Renal cortex interstitium (tissue), 11 donors: ENCODE measurements around the gene RABGAP1L. TPM values are rescaled to one million over a fixed set of nuclear protein-coding genes. Genes with fewer than 3 reads are reported as not detected.
"Not testable (repeated sequence)": the region's sequence is repeated elsewhere in the genome, so short reads cannot be mapped to it uniquely, and the experiment has no call there.

Source experiments
- DNase-seq, 11 donors: peaks; one replicate each; pipeline ENCODE4 v3.0.0-alpha.2; 2013; ENCODE audit warnings: low read depth in 9 of 11, low spot score in 4 of 11; ENCODE audit errors: extremely low read depth in 1 of 11
- polyA plus RNA-seq, 3 donors: library from polyadenylated mRNA; unstranded; fragments of 120-200 nt; gene quantifications; one replicate each; pipeline ENCODE4 v1.2.1, GENCODE V29; 2013; ENCODE audit not compliant: insufficient read length in 3 of 3

Gene RABGAP1L
- polyA plus RNA-seq, 3 donors, result 25.2 to 31.2 (median 30.0) TPM

- DNase-seq, result no peak
Measured at GRCh38 chr1:174466607-174467006, 307.3 kb downstream of the RABGAP1L start.

- no peak for DNase-seq
Measured at GRCh38 chr1:174469052-174469451, 309.7 kb downstream of the RABGAP1L start.

DNA sequence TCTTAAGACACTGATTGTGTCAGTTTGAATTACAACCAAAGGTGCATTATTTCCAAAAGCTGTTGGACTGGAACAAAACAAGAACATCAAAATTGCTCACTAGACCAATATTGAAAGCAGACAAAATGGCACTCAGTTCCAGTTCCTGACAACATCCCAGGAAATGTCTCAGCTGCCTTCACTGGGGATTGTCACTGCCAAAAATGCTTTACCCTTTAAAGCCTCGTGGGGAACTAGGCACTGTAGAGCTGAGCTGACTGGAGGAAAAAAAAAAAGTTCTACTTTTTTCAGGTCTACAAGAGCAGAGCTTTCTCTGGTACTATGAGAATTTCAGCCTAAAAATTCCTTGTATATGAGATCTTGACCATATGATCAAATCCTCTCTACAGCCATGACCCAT, 310.4 kb downstream of the RABGAP1L start:
- DNase-seq, result no peak

GRCh38 chr1:174479281-174479680, 320.0 kb downstream of the RABGAP1L start:
- no peak for DNase-seq

- DNase-seq, result no peak
Measured at GRCh38 chr1:174480324-174480723, 321.0 kb downstream of the RABGAP1L start.

- no peak for DNase-seq
Measured at GRCh38 chr1:174491606-174492005, 332.3 kb downstream of the RABGAP1L start.

- peak in 1 of 11 donors; percentile 8 for DNase-seq
Measured at GRCh38 chr1:174497478-174497877, 338.2 kb downstream of the RABGAP1L start.

DNA sequence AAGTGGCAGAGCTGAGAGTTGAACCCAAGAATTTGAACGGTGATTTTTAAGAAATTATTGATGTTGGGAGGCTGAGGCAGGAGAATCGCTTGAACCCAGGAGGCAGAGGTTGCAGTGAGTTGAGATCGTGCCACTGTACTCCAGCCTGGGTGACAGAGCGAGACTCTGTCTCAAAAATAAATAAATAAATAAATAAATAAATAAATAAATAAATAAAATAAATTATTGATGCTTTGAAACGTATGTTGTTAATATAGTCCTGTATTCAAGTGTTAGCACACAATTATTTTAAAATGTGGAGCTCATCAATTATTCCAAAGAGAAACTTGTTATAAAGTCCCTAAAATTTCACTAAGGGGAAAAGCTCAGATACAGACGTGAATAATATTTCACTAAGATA, 357.4 kb downstream of the RABGAP1L start:
- DNase-seq, result not testable (repeated sequence)

- DNase-seq, result no peak
Measured at GRCh38 chr1:174519844-174520243, 360.5 kb downstream of the RABGAP1L start.

- no peak for DNase-seq
Measured at GRCh38 chr1:174531751-174532150, 372.4 kb downstream of the RABGAP1L start.

- no peak for DNase-seq
Measured at GRCh38 chr1:174534789-174535188, 375.5 kb downstream of the RABGAP1L start.

DNA sequence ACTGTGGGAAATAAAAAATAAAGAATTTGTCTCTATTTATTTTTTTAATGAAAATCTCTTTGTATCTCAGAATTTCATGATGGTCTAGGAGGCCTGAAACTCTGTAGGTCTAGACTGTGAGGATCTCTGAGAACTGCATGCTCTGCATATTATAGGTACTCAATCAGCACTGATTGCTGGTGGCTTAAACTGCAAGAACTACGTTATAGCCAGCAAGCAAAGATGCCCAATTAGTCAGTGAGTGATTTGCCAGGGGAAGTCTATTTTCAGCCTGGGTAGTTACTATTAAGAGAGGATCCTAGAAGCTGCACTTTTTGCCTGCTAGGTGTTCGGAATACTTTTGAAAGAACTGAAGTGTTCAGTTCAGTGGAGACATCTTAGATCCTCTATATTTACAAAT, 375.9 kb downstream of the RABGAP1L start:
- no peak for DNase-seq

- not testable (repeated sequence) for DNase-seq
Measured at GRCh38 chr1:174543421-174543820, 384.1 kb downstream of the RABGAP1L start.

- DNase-seq, result no peak
Measured at GRCh38 chr1:174550296-174550695, 391.0 kb downstream of the RABGAP1L start.

- no peak for DNase-seq
Measured at GRCh38 chr1:174556392-174556791, 397.1 kb downstream of the RABGAP1L start.

GRCh38 chr1:174568551-174568950, 409.2 kb downstream of the RABGAP1L start:
- no peak for DNase-seq

DNA sequence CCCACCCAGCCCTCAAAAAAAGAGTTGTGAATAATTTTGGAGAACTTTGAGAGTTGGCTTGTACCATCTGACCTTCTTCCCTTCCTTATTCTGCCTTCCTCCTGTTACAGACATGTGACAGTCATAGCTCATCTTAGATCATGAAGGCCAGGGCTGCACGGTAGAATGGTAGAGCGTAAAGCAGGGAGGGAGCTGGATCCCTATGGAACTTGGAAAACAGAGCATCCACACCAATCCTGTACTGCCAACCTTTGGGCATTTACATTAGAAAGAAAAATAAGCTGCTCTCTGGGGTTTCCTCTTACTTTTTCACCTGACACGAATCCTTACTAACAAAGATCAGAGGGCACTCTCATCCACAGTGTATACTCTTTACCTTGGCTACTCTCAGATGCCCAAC, 409.9 kb downstream of the RABGAP1L start:
- DNase-seq, result no peak

- DNase-seq, result no peak
Measured at GRCh38 chr1:174572771-174573170, 413.5 kb downstream of the RABGAP1L start.

- DNase-seq, result not testable (repeated sequence)
Measured at GRCh38 chr1:174576120-174576519, 416.8 kb downstream of the RABGAP1L start.

- DNase-seq, result no peak
Measured at GRCh38 chr1:174577681-174578080, 418.4 kb downstream of the RABGAP1L start.

DNA sequence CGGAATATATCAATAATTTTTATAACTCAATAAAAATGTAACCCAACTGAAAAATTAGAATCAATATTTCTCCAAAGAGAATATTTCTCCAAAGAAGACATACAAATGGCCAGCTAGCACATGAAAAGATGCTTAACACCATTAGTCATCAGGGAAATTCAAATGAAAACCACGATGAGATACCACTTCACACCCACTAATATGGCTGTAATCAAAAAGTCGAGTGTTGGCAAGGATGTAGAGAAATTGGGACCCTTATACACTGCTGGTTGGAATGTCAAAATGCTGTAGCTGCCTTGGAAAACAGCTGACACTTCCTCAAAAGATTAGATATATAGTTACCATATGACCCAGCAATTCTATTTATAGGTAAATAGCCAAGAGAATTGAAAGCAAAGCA, 421.5 kb downstream of the RABGAP1L start:
- DNase-seq, result no peak

- DNase-seq, result no peak
Measured at GRCh38 chr1:174583316-174583715, 424.0 kb downstream of the RABGAP1L start.
